G401 (cell line): ENCODE data around the gene MED9. TPM values are rescaled to one million over a fixed set of nuclear protein-coding genes. Genes with fewer than 3 reads are reported as not detected.

Source experiments
- DNase-seq: peaks from one replicate; pipeline ENCODE4 v3.0.0-alpha.2; 2015; ENCODE audit warnings: low spot score
- in situ Hi-C: cut with HindIII; loops from 2 replicates; pipeline ENCODE4 v1.10.0; 2016; ENCODE audit warnings: low sequenced_read_pairs, mixed read lengths
- total RNA-seq: library from RNA; depleted of rRNA; stranded (reverse); fragments of >200 nt; shearing (Covaris generic); gene quantifications from 2 replicates; pipeline ENCODE4 v1.2.3, GENCODE V29; 2014

Gene MED9
- total RNA-seq, 1 experiment from 2014 or later, result 21.1 TPM

GRCh38 chr17:17498606-17499301 lies 22.0 kb downstream of the MED9 start:
- in situ Hi-C loops, result no loop called here
- DNase-seq, result no peak

DNA sequence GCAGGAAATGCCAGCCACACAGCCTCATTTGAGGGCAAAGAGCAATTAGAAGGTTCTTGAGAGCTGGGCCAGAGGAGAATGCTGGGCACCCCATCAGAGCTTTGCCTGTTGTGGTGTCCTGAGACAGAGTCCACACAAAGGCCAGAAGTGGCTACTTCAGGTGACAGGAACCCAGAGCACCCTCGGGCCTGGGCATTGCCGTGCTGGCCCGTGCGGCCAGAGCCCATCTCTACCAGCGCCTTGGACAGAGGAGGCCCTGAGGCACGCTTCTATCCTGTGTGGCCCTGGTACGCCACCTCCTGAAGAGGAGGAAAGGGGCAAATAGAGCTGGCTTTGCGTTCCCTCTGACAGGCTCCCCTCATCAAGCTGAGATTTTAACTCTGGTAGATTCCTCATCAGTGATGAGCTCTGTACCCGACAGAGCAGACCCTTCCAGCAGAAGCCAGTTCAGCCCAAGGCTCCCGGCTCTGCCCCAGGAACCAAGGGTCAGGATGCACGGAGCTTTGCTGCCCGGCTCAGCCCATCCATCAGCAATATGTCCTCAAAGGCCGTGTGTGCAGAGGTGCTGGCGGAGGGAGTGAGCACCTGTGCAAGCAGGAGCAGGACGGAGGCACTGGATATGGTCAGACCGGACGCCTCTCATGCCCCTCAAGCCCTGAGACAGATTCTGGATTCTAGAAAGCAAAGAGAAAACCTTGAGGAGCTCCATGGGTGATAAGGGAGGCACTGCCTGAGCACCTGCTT lies 22.8 kb downstream of the MED9 start:
- DNase-seq, result no peak
- in situ Hi-C loops, result no loop called here

DNA sequence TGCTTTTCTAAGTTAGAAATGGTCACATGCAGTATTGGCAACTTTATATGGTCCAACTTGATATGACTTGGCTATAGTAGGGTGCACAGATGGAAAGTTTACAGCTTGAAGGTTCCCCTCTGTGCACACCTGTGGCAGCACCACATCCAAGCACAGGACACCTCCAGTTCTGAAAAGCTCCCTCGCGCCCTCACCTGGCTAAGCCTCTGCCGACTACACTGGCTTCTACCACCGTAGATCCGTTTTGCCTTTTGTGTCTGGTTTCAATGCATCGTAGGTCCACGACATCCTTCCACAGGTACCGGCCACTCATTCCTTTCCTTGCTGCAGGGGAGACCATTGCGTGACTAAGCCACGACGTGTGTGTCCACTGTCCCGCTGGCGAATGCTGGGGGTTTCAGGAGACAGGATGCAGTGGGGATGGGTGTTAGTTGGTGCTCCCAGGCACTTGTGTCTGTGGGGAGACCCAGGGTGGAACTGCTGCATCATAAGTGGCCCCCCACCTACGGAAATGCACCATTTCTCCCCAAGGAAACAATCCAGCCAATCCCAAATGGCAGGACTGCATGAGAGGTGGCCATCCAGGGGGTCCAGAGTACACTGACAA lies 24.3 kb downstream of the MED9 start:
- no peak for DNase-seq
- in situ Hi-C loops, result no loop called here

DNA sequence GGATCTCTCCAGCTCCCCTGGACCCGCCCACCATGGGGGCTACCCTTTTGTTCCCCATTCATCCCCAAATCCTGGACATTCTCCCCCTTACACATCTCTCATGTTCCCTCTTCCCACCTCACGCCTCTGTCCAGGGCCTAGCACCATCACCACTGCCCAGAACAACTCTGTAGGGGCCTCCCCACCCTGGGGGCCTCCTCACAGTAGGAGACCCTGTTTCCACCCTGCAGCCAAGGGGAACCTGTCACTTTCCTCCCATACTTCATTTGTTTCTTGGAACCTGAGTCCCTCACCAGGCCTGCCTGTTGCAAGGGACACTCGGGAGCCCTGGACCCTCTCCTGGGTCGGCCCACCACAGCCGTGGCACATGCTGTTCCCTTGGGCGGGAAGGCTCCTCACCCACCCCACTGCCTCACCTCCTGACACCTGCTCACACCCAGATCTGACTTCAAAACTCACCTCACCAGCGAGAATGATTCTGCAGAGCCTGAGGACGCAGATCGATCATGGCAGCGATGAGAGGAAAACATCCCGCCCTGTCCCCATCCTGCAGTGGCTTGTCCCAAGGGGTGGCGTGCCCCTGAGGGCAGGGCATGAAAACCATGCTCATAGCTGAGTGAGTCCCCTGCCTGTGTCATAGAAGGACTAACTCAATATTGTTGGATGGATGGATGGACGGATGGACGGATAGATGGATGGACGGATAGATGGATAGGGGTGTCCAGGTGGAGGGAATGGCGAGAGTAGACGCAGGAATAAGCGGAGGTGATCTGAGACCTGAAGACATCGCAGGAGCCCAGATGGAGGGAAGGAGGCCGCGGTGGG lies 26.2 kb downstream of the MED9 start:
- in situ Hi-C loops, result no loop called here

GRCh38 chr17:17503566-17504130 lies 26.8 kb downstream of the MED9 start:
- DNase-seq, result peak; percentile 75
- in situ Hi-C loops, result no loop called here

More for the DNA sequence above, 26.2 kb downstream of the MED9 start:
- DNase-seq, result no peak

GRCh38 chr17:17504341-17505140 lies 27.7 kb downstream of the MED9 start:
- no peak for DNase-seq
- in situ Hi-C loops, result no loop called here

- in situ Hi-C loops, result no loop called here
- DNase-seq, result no peak
Observed at GRCh38 chr17:17505151-17505550, 28.4 kb downstream of the MED9 start.

- in situ Hi-C loops, result no loop called here
- no peak for DNase-seq
Observed at GRCh38 chr17:17505610-17506171, 28.9 kb downstream of the MED9 start.

- peak; percentile 28 for DNase-seq
- in situ Hi-C loops, result no loop called here
Observed at GRCh38 chr17:17506181-17506741, 29.5 kb downstream of the MED9 start.

DNA sequence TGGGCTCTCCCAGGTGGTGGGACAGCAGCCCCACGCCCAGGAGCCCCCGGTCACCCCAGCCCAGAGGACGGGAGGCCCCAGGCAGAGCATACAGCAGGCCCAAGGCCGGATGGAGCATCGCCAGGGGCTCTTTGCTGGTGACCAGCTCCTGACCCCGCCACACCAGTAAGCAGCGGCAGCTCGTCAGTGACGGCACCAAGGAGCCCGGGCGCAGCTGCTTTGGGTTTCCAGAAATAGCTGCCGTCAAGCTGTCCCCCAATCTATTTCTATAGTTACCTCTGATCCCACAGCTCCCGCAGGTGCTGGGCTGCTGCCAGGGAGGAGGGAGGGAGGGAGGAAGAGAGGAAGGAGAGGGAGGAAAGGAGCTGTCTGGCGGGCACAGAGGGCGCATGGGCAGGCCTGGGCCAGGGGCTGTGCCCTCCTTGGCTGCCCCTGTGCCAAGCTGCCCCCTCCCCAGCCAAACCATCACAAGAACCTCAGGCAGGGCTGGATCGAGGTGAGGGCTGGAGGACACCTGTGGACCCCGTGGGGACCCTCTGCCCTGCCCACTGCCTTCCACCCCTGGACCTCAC lies 30.2 kb downstream of the MED9 start:
- peak; percentile 69 for DNase-seq
- in situ Hi-C loops, result no loop called here

DNA sequence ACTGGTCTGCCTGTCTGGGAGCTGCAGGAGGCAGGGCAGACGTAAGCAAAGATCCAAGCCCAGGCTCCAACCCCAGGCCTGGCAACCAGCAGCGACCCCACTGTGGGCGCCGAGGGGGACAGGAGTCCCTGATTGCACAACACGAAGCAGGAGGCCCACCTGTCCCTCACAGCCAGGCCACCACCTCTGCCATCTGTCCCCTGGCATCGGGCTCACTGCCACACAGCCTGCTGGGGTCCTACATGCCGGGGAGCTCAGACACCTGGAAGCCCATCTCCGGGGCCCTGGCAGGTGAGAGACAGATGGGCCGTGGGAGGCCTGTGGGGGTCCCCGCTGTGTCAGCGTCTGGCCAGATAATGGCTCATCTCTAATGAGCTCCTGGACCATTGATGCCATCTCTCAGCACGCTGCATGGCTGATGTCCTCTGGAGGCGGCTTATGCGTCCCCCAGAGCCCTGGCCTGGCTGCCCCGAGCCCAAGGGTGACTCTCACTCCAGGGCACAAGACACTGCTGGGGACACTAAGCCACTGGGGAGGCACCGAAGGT lies 30.7 kb downstream of the MED9 start:
- in situ Hi-C loops, result no loop called here
- DNase-seq, result peak; percentile 59

DNA sequence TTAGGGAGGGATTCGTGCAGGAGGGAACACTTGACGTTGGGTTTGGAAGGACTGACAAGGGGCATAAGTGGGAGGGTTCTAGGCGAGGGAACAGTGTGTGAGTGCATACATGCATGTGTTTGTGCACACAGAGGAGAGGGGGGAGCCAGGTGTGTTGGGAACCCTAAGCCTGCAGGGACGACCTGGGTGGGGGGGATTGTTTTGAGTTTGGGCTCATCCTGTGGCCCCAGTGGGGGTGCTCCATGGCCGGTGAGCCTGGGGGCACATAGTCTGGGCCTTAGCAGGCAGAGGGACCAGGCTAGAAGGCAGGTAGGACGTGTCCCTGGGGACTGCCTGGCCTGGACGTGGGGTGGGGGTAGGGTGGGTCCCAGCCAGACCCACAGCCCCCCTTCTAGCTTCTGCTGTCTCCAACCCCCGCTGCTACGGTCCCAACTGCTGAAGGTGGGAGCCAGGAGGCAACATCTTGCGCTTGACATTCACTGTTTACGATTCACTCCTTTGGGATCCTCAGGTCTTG lies 31.3 kb downstream of the MED9 start:
- DNase-seq, result no peak
- in situ Hi-C loops, result no loop called here

DNA sequence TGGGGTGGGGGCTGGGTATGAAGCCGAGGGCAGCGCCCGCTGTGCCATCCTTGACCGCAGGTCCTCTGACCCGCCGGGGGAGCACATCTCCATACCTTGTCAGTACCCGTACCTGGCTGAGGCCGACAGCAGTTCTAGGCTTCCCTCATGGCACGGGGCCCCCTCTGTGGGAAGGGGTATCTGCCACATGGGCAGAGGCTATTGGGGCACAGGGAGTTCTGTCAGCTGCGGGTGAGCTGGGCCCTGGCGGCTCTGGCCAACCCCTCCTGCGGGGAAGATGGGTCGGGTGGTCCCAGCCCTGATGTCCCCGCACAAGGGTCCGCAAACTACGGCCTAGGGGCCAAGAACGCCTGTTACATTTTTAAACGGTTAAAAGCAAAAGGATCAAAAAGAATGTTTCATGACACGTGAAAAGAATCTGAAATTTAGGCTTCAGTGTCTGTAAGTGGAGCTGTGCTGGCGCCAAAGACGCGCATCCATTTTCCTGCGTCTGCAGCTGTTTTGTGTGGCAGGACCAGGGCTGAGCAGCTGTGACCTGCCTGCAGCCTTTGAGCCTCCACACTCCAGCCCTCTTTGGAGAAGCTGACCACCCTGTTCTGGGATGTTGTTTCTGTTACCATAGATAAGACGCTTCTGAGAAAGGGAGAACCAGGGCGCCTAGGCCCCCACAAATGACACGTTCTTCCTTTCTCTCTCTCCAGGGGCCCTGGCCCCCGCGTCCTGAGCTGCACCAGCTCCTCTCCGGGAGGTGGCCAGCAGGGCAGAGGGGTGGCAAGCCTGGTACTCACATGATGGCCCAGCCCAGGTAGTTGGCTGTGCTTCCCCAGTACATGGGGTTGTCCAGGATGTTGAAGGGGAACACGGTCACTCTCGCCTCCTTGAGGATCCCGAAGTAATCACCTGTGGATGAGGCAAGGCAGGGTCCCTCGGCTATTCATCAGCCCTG lies 32.1 kb downstream of the MED9 start:
- in situ Hi-C loops, result no loop called here

GRCh38 chr17:17509601-17510425 lies 33.0 kb downstream of the MED9 start:
- in situ Hi-C loops, result no loop called here
- no peak for DNase-seq

More for the DNA sequence above, 32.1 kb downstream of the MED9 start:
- no peak for DNase-seq
